SU-DHL-6 (cell line): Measurements from ENCODE around the gene SORBS2.

Experiments
- H2AFZ ChIP-seq: fragments of 200-600 bp; sonication (generic); 2 replicates; pipeline ENCODE4 v1.6.1; 2014; ENCODE audit warnings: low read depth, mild to moderate bottlenecking, moderate library complexity, mixed read lengths, antibody characterized with exemption, low read length; ENCODE audit not compliant: severe bottlenecking
- H3F3A ChIP-seq: fragments of 200-600 bp; shearing (Covaris generic); 2 replicates; pipeline ENCODE4 v1.6.0; 2016; ENCODE audit warnings: antibody characterized with exemption, mild to moderate bottlenecking; ENCODE audit not compliant: insufficient read depth
- H3K27ac ChIP-seq: fragments of 200-600 bp; sonication (generic); 2 replicates; pipeline ENCODE4 v1.5.1; 2016; ENCODE audit warnings: low read depth, mild to moderate bottlenecking, low read length, moderate library complexity, mixed read lengths
- H3K27me3 ChIP-seq: fragments of 200-600 bp; sonication (generic), shearing (Covaris generic); 2 replicates; pipeline ENCODE4 v1.6.0; 2014; ENCODE audit warnings: mild to moderate bottlenecking, low read length
- H3K36me3 ChIP-seq: fragments of 200-600 bp; sonication (generic); 2 replicates; pipeline ENCODE4 v1.6.1; 2014; ENCODE audit warnings: mild to moderate bottlenecking, low read length, mixed read lengths
- H3K4me2 ChIP-seq: fragments of 300-600, 200-600 bp; shearing (Covaris generic), sonication (generic); 2 replicates; pipeline ENCODE4 v1.6.0; 2014; ENCODE audit warnings: low read length, low read depth, mild to moderate bottlenecking; ENCODE audit not compliant: poor library complexity, severe bottlenecking
- H3K4me3 ChIP-seq: fragments of 200-600 bp; sonication (generic); 2 replicates; pipeline ENCODE4 v1.5.1; 2014; ENCODE audit warnings: antibody characterized with exemption, low read length, mild to moderate bottlenecking, mixed read lengths; ENCODE audit not compliant: insufficient read depth, poor library complexity, severe bottlenecking
- H3K79me2 ChIP-seq: fragments of 200-600 bp; sonication (generic); 2 replicates; pipeline ENCODE4 v1.6.1; 2014; ENCODE audit warnings: mild to moderate bottlenecking, low read length, moderate library complexity; ENCODE audit not compliant: insufficient read depth
- H3K9ac ChIP-seq: fragments of 200-600 bp; sonication (generic); 2 replicates; pipeline ENCODE4 v1.7.0; 2014; ENCODE audit warnings: mild to moderate bottlenecking, low read length
- H3K9me2 ChIP-seq: fragments of 200-600 bp; sonication (generic); replicated peaks from 2 replicates; pipeline ENCODE4 v1.6.1; 2014; ENCODE audit warnings: low read length; ENCODE audit not compliant: insufficient read depth
- H3K9me3 ChIP-seq: fragments of 200-600 bp; sonication (generic); 2 replicates; pipeline ENCODE4 v1.6.1; 2014; ENCODE audit warnings: low read length, mixed read lengths; ENCODE audit not compliant: insufficient read depth
- H4K20me1 ChIP-seq: fragments of 200-600 bp; sonication (generic); 2 replicates; pipeline ENCODE4 v1.6.1; 2014; ENCODE audit warnings: low read depth, mild to moderate bottlenecking, antibody characterized with exemption, low read length, moderate library complexity, mixed read lengths
- EZH2phosphoT487 ChIP-seq: fragments of 200-600 bp; sonication (generic), shearing (Covaris generic); conservative IDR thresholded peaks from 2 replicates; pipeline ENCODE4 v1.6.1; 2018; ENCODE audit warnings: mild to moderate bottlenecking, antibody characterized with exemption, low read length, moderate library complexity, mixed read lengths
- TF ChIP-seq, protein P1 (sequence below): fragments of 200-600 bp; sonication (generic); IDR thresholded peaks from one replicate; pipeline ENCODE4 v1.5.1; 2017; ENCODE audit warnings: antibody characterized with exemption, mild to moderate bottlenecking, low read length, moderate library complexity; ENCODE audit not compliant: insufficient read depth, poor library complexity, severe bottlenecking

The SORBS2 gene

DNA sequence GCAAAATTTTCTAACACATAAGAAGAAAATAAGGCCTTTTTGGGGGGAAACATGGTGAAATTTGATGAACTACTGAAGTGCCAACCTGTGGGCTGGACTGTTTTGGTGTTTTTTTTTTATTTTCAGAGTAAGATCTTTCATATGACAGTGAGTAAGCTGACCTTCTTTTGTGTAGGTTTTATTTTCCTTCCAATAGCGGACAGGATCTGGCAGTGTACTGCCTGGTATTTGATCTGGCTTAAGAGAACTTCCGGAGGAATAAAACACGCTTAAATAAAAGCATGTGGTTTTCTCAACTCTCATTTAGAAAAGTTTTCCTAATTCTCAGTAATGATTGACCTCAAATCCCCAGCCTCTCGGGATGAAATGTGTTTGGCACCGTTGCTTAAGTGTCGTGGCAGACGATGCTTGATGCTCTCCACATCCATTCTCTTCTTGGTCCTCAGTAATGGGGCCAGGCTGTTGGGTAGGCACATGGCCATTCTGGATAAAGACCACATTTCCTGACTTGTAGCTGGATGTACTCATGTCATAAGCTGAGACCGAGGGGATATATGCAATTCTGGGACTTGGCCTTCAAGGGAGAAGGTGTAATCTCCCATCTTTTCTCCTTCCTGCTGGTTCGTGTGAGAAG, 211.1 kb downstream of the SORBS2 start:
- no peak overlapping the region for H3K9ac ChIP-seq
- H2AFZ ChIP-seq: no peak overlapping the region
- H3F3A ChIP-seq: peaks cover 21% of the 10 kb centered on the region
- H3K36me3 ChIP-seq: no peaks in the 10 kb centered on the region
- H3K79me2 ChIP-seq: no peaks in the 10 kb centered on the region
- no peak overlapping the region for H3K4me3 ChIP-seq
- no peaks in the 10 kb centered on the region for H4K20me1 ChIP-seq
- no peak overlapping the region for H3K4me2 ChIP-seq
- no peak overlapping the region for H3K27ac ChIP-seq
- H3K9me2 ChIP-seq: no peaks in the 10 kb centered on the region
- H3K9me3 ChIP-seq: no peaks in the 10 kb centered on the region
- no peaks in the 10 kb centered on the region for H3K27me3 ChIP-seq
- no peak for TF ChIP-seq EZH2phosphoT487
- TF ChIP-seq, protein P1, sequence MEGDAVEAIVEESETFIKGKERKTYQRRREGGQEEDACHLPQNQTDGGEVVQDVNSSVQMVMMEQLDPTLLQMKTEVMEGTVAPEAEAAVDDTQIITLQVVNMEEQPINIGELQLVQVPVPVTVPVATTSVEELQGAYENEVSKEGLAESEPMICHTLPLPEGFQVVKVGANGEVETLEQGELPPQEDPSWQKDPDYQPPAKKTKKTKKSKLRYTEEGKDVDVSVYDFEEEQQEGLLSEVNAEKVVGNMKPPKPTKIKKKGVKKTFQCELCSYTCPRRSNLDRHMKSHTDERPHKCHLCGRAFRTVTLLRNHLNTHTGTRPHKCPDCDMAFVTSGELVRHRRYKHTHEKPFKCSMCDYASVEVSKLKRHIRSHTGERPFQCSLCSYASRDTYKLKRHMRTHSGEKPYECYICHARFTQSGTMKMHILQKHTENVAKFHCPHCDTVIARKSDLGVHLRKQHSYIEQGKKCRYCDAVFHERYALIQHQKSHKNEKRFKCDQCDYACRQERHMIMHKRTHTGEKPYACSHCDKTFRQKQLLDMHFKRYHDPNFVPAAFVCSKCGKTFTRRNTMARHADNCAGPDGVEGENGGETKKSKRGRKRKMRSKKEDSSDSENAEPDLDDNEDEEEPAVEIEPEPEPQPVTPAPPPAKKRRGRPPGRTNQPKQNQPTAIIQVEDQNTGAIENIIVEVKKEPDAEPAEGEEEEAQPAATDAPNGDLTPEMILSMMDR: no peak

GRCh38 chr4:185599553-185600243, 212.3 kb downstream of the SORBS2 start:
- H2AFZ ChIP-seq: no peak overlapping the region
- no peak overlapping the region for H3K9ac ChIP-seq
- TF ChIP-seq, protein P1: no peak
- no peak for TF ChIP-seq EZH2phosphoT487
- no peaks in the 10 kb centered on the region for H3K36me3 ChIP-seq
- H3K79me2 ChIP-seq: no peaks in the 10 kb centered on the region
- no peaks in the 10 kb centered on the region for H3K9me2 ChIP-seq
- no peaks in the 10 kb centered on the region for H3K27me3 ChIP-seq
- no peaks in the 10 kb centered on the region for H3K9me3 ChIP-seq
- H4K20me1 ChIP-seq: no peaks in the 10 kb centered on the region
- no peak overlapping the region for H3K4me2 ChIP-seq
- H3F3A ChIP-seq: peaks cover 33% of the 10 kb centered on the region
- no peak overlapping the region for H3K27ac ChIP-seq
- no peak overlapping the region for H3K4me3 ChIP-seq

DNA sequence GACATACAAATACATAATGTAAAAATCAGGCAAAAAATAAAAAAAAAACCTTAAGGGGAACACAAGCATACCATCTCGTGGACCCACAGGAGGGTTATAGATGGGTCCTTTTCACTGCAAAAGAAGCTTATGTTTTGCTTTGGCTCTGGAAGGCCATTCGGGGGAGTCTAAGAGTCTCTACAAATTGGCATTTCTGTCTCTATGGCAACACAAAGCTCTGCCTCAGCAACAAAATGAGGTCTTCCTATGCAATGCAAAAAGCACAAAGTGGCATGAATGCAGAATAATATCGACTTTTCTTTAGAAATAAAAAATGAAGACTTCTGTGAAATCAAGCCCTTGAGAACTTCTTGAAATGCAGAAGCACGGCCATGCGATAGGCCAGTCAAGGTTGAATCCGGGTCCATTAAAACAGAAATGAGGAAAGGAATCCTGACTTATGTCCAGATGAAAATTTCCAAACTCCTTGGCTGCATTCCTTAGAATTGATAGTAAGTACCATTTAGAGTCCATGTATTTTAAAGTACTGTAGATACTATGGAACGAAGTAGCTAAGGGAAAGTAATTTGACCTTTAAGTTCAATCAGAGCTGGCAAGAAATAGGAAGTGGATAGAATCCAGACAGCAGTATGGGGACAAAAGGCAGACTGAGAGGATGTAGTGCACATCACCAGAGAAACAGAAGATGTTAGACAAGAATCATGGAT, 213.0 kb downstream of the SORBS2 start:
- Histone ChIP-seq H3K4me3 (no peak overlapping the region), H2AFZ (no peak overlapping the region), H3K4me2 (no peak overlapping the region), H3K9me3 (no peaks in the 10 kb centered on the region), H3K9me2 (no peaks in the 10 kb centered on the region), H4K20me1 (no peaks in the 10 kb centered on the region), H3K9ac (no peak overlapping the region), H3K79me2 (no peaks in the 10 kb centered on the region), H3K27ac (no peak overlapping the region), H3F3A (peaks cover 40% of the 10 kb centered on the region), H3K27me3 (no peaks in the 10 kb centered on the region), H3K36me3 (no peaks in the 10 kb centered on the region)
- no peak for TF ChIP-seq EZH2phosphoT487
- TF ChIP-seq, protein P1: no peak
